Vagina (tissue), 2 donors: ENCODE measurements around the gene EMX1. TPM values are rescaled to one million over a fixed set of nuclear protein-coding genes. Genes with fewer than 3 reads are reported as not detected.

Experiments used
- DNase-seq, 2 donors: peaks; one replicate each; pipeline ENCODE4 v3.0.0-alpha.2; 2017; ENCODE audit errors: extremely low spot score in 2 of 2
- H3K27ac ChIP-seq: fragments of 200-600 bp; sonication (generic); one replicate; pipeline ENCODE4 v1.5.1; 2019
- H3K27me3 ChIP-seq: fragments of 200-600 bp; sonication (generic); one replicate; pipeline ENCODE4 v1.5.1; 2019
- H3K36me3 ChIP-seq, 2 donors: fragments of 200-600 bp; sonication (generic); one replicate each; pipeline ENCODE4 v1.5.1; 2017 to 2019
- H3K4me1 ChIP-seq: fragments of 200-600 bp; sonication (generic); one replicate; pipeline ENCODE4 v1.5.1; 2019
- H3K4me3 ChIP-seq, 2 donors: fragments of 200-600 bp; sonication (generic); 1 replicate in 1 of 2; 2 replicates in 1 of 2; pipeline ENCODE4 v1.5.1; 2016 to 2019
- H3K9me3 ChIP-seq: fragments of 200-600 bp; sonication (generic); one replicate; pipeline ENCODE4 v1.5.1; 2019
- POLR2A ChIP-seq, 2 donors: fragments of 450-650 bp; IDR thresholded peaks; one replicate each; pipeline ENCODE4 v1.6.1; 2017; ENCODE audit warnings: antibody characterized with exemption in 2 of 2, mild to moderate bottlenecking in 2 of 2, moderate library complexity in 2 of 2
- POLR2AphosphoS5 ChIP-seq, 2 donors: sonication (generic); formaldehyde crosslinking; IDR thresholded peaks; one replicate each; pipeline ENCODE4 v1.9.0; 2017; ENCODE audit warnings: antibody characterized with exemption in 2 of 2, mild to moderate bottlenecking in 2 of 2, low read depth in 1 of 2; ENCODE audit not compliant: insufficient read depth in 1 of 2
- intact Hi-C: fragments of 100-400 bp; cut with DNase I; formaldehyde crosslinking; loops from one replicate; pipeline ENCODE4 v1.15.1; 2023
- total RNA-seq: library from RNA; depleted of rRNA; stranded (reverse); fragments of >200 nt; gene quantifications from one replicate; pipeline ENCODE4 v1.2.3, GENCODE V29; 2016
- TF ChIP-seq, protein P1 (sequence below), 3 experiments: fragments of 450-650 bp in 2 of 3; fragments of 200-600 bp in 1 of 3; sonication (generic) in 1 of 3; IDR thresholded peaks; one replicate each; pipeline ENCODE4 v1.5.1; 2017 to 2019; ENCODE audit warnings: antibody characterized with exemption in 3 of 3, mild to moderate bottlenecking in 2 of 3, moderate library complexity in 2 of 3

The EMX1 gene
- total RNA-seq, 1 donor from 2014 or later = not detected

DNA sequence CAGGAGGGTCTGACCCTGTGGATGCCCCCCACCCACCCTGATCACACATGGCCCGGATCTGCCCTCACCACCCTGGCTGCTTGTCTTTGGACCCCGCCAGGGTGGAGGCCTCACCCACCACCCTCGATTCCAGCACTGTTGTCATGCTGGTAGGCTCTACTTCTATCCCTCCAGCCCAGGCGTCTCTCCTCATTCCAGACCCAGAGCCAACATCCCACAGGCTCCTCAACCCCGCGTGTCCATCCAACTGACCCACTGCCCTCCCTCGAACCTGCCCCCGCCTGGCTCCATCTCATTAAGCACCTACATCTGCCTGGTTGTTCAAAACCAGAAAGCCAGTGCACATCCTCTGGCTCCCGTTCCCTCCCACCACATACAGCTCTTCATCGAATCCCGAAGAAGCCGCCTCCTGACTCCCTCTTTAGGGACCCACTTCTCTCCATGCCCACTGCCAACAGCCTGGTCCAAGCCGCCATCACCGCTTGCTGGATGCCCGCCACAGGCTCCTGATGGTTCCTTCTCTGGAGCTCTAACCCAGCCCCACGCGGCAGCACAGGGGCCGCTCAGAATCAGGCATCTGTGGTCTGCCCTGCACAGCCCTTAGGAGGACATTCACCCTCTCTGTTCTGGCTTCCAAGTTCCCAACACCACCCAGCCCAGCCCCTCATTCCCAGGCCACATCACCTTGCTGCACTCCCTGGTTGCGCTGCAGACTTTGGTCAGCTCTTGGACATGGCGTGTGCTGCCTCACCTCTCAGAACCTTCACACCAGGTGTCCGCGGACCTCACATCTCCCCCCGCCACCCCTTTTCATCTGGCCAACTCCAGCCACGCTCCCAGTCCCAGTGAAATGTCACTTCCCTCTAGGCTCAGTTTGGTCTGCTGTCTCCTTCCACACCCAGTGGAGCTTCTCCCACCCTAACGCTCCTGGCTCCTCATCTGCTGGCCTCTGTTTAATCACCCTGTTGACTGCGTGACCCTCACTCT is 43.0 kb downstream of the EMX1 start:
- TF ChIP-seq POLR2A (IDR thresholded peaks at IDR 0.05) = no peak
- no peak for TF ChIP-seq POLR2AphosphoS5 (IDR thresholded peaks at IDR 0.05; ENCODE audit: insufficient read depth in 1 of 2, low read depth in 1 of 2)
- TF ChIP-seq, protein P1, sequence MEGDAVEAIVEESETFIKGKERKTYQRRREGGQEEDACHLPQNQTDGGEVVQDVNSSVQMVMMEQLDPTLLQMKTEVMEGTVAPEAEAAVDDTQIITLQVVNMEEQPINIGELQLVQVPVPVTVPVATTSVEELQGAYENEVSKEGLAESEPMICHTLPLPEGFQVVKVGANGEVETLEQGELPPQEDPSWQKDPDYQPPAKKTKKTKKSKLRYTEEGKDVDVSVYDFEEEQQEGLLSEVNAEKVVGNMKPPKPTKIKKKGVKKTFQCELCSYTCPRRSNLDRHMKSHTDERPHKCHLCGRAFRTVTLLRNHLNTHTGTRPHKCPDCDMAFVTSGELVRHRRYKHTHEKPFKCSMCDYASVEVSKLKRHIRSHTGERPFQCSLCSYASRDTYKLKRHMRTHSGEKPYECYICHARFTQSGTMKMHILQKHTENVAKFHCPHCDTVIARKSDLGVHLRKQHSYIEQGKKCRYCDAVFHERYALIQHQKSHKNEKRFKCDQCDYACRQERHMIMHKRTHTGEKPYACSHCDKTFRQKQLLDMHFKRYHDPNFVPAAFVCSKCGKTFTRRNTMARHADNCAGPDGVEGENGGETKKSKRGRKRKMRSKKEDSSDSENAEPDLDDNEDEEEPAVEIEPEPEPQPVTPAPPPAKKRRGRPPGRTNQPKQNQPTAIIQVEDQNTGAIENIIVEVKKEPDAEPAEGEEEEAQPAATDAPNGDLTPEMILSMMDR (IDR thresholded peaks at IDR 0.05) = no peak
- H3K36me3 ChIP-seq = no peaks in the 10 kb centered on the region

DNA sequence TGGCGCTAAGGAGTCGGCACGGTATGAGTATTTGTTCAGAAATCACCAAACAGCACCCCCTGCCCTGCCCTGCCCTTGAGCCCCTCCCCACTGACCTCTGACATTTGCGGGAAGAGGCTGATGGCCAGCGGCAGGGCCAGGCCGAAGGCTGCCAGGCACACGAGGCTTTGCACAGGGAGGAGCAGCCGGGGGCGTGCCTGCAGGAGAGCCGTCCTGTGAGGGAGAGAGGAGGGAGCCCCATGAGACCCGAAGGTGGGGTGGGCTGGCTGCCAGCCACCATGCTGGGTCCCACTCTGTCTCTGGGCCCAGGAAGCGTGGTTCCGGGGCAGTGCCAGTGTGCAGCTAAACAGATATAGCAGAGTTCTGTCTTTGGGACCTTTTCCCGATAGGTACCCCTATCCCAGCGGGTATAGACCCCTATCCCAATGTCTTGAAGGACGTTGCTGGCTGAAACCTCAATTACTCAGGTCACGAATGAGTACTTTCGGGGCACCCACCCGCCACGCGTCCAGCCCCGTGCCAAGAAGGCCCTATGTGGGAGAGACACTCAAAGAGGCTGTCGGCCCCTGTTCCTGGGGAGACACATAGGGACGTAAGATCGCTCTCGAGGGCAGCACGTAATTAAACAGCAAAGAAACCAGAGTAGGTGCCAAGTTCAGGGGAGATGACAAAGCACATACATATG is 43.9 kb downstream of the EMX1 start:
- DNase-seq = no peak
- intact Hi-C loops = no loop called here
- Histone ChIP-seq H3K36me3 (no peaks in the 10 kb centered on the region), H3K4me3 (no peak overlapping the region), H3K27ac (no peak overlapping the region), H3K9me3 (no peaks in the 10 kb centered on the region), H3K27me3 (no peaks in the 10 kb centered on the region), H3K4me1 (no peaks in the 10 kb centered on the region)
- TF ChIP-seq POLR2AphosphoS5 (IDR thresholded peaks at IDR 0.05; ENCODE audit: insufficient read depth in 1 of 2, low read depth in 1 of 2) = no peak
- TF ChIP-seq, protein P1 (IDR thresholded peaks at IDR 0.05) = no peak
- no peak for TF ChIP-seq POLR2A (IDR thresholded peaks at IDR 0.05)

More for the DNA sequence above, 43.0 kb downstream of the EMX1 start:
- DNase-seq = no peak
- intact Hi-C loops = no loop called here
- H3K27ac ChIP-seq = no peak overlapping the region
- H3K27me3 ChIP-seq = no peaks in the 10 kb centered on the region
- H3K4me3 ChIP-seq = no peak overlapping the region
- no peaks in the 10 kb centered on the region for H3K9me3 ChIP-seq
- H3K4me1 ChIP-seq = no peaks in the 10 kb centered on the region

DNA sequence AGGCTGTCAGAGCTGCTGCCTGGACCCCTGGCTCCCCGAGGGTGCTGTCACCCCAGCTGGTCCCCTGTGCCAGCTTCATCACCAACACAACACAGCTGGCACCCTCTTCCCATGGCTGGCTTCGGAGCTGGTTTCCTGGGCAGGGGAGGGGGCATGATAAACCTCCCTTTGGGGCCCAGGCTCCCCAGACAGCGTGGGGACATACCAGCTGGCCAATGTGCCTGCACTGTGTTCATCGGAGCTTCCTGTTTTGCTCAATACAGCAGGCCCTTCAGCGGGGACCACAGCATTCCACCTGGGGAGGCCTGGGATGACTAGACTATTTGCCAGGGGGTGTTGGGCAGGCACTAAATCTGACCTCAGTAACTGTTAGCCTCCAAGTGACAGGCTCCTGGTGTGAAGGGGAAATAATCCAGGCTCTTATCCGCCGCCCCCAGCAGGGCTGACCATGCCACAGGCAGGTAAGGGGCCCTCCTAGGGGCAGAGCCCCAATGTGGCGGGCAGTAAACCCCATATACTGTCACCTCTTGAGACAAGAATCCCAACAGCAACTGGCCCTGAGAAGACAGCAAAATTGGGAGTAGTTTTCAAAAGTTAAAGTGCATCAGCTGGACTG is 44.6 kb downstream of the EMX1 start:
- H3K9me3 ChIP-seq = no peaks in the 10 kb centered on the region

DNA sequence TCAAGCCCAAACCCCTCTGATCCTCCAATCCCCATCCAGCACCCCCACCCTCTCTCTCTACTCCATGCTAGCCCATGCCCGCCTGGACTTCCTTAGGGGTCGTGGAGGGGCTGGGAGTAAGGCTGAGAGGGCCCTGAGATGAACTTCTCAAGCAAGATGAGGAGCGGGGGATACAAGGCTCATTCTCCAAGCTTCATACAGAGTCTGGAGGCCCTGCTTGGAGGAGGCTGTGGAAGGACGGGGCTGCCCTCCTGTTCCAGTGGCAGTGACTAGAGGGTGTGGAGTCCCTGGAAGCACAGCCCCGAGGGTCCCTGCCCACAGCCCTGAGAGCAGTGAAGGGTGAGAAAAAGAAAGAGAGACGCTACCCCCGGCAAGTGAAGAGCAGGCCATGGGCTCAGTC is 45.6 kb downstream of the EMX1 start:
- TF ChIP-seq, protein P1 (IDR thresholded peaks at IDR 0.05) = no peak
- no peak for TF ChIP-seq POLR2A (IDR thresholded peaks at IDR 0.05)
- TF ChIP-seq POLR2AphosphoS5 (IDR thresholded peaks at IDR 0.05; ENCODE audit: insufficient read depth in 1 of 2, low read depth in 1 of 2) = no peak
- H3K27ac ChIP-seq = no peak overlapping the region
- no peaks in the 10 kb centered on the region for H3K27me3 ChIP-seq
- H3K4me3 ChIP-seq = no peak overlapping the region
- H3K36me3 ChIP-seq = no peaks in the 10 kb centered on the region
- no peaks in the 10 kb centered on the region for H3K9me3 ChIP-seq
- intact Hi-C loops = no loop called here
- DNase-seq = no peak
- no peaks in the 10 kb centered on the region for H3K4me1 ChIP-seq

More for the DNA sequence above, 44.6 kb downstream of the EMX1 start:
- DNase-seq = no peak
- Histone ChIP-seq H3K4me3 (no peak overlapping the region), H3K4me1 (no peaks in the 10 kb centered on the region), H3K27ac (no peak overlapping the region), H3K27me3 (no peaks in the 10 kb centered on the region), H3K36me3 (no peaks in the 10 kb centered on the region)
- intact Hi-C loops = no loop called here
- TF ChIP-seq POLR2A (IDR thresholded peaks at IDR 0.05) (no peak), POLR2AphosphoS5 (IDR thresholded peaks at IDR 0.05; ENCODE audit: insufficient read depth in 1 of 2, low read depth in 1 of 2) (no peak)
- TF ChIP-seq, protein P1 (IDR thresholded peaks at IDR 0.05) = no peak
